K562 (cell line): ENCODE measurements around the gene GLUL. TPM values are rescaled to one million over a fixed set of nuclear protein-coding genes. Genes with fewer than 3 reads are reported as not detected.
A peak's percentile ranks its signal among the peaks of the same experiment; 100 is the strongest.

Experiments
- CBX5 ChIP-seq: IDR thresholded peaks from 2 replicates; pipeline ENCODE4 v1.6.1; 2014; ENCODE audit warnings: low read depth, borderline replicate concordance
- DEAF1 ChIP-seq: fragments of 450-650 bp; formaldehyde crosslinking; IDR thresholded peaks from 2 replicates; pipeline ENCODE4 v1.4.0; 2020; ENCODE audit warnings: mild to moderate bottlenecking, moderate library complexity
- E2F8 ChIP-seq: fragments of 450-650 bp; IDR thresholded peaks from 2 replicates; pipeline ENCODE4 v1.7.1; 2018; ENCODE audit warnings: mild to moderate bottlenecking, low read depth; ENCODE audit not compliant: partially characterized antibody
- ELF2 ChIP-seq: fragments of 250-450 bp; sonication (Bioruptor Pico); IDR thresholded peaks from 2 replicates; pipeline ENCODE4 v1.5.0; 2021; ENCODE audit warnings: mild to moderate bottlenecking
- GATAD2A ChIP-seq: fragments of 450-650 bp; IDR thresholded peaks from 2 replicates; pipeline ENCODE4 v1.6.1; 2017
- GTF2E2 ChIP-seq: fragments of 200-800 bp; sonication (Bioruptor generic); IDR thresholded peaks from 2 replicates; pipeline ENCODE4 v1.6.1; 2016; ENCODE audit warnings: missing genetic modification characterization, missing compliant biosample characterization
- LCOR ChIP-seq: sonication (generic); formaldehyde crosslinking; IDR thresholded peaks from 2 replicates; pipeline ENCODE4 v1.8.0; 2022; ENCODE audit warnings: mild to moderate bottlenecking, missing genetic modification reagents
- MXI1 ChIP-seq: IDR thresholded peaks from 2 replicates; pipeline ENCODE4 v1.6.1; 2011; ENCODE audit warnings: low read depth, mild to moderate bottlenecking, improper control_type of control experiment, low read length
- RAD21 ChIP-seq, 2 experiments: fragments of 250-450 bp in 1 of 2; fragments of 450-650 bp in 1 of 2; sonication (Bioruptor Pico) in 1 of 2; formaldehyde crosslinking in 1 of 2; IDR thresholded peaks in 1 of 2; conservative IDR thresholded peaks in 1 of 2; 2 replicates each; pipeline versions ENCODE4 v1.4.0 to v1.8.0; 2020 to 2022; ENCODE audit warnings: mild to moderate bottlenecking in 2 of 2, moderate library complexity in 1 of 2
- RREB1 ChIP-seq: fragments of 250-450 bp; sonication (Bioruptor Pico); IDR thresholded peaks from 2 replicates; pipeline ENCODE4 v1.4.0; 2020
- ZNF316 ChIP-seq: fragments of 450-650 bp; IDR thresholded peaks from 2 replicates; pipeline ENCODE4 v1.6.1; 2016
- polyA plus RNA-seq, 8 experiments: library from polyadenylated mRNA; depleted of rRNA in 4 of 8; stranded (reverse) in 5 of 8; unstranded in 3 of 8; fragments of >200 nt; fragmentation: Nextera tagmentation in 2 of 8; fragmentation: Illumina TruSeq in 1 of 8; extraction: Ambion mirVana in 2 of 8; extraction: Trizol in 1 of 8; gene quantifications; 2 replicates each; pipeline versions ENCODE4 v1.2.1 to v1.2.3, GENCODE V29; 2011 to 2014; ENCODE audit warnings: inconsistent platforms in 1 of 8, missing spikeins in 1 of 8
- total RNA-seq, 7 experiments: library from RNA; depleted of rRNA in 6 of 7; stranded (reverse); fragments of >200 nt in 6 of 7; fragmentation: Illumina TruSeq in 2 of 7; extraction: Trizol in 2 of 7; gene quantifications; 2 replicates each; pipeline versions ENCODE4 v1.2.1 to v1.2.3, GENCODE V29; 2011 to 2021; ENCODE audit warnings: low replicate concordance in 1 of 7
- TF ChIP-seq, protein P1 (sequence below): fragments of 450-650 bp; IDR thresholded peaks from 2 replicates; pipeline ENCODE4 v1.6.1; 2017; ENCODE audit warnings: antibody characterized with exemption, mild to moderate bottlenecking

The GLUL gene
- total and polyA plus RNA-seq, 9 of the 15 experiments (the other 6 are each of a cell fraction or from before 2014, with no cell fraction given): 1,088 to 4,222 (median 1,338) TPM

DNA sequence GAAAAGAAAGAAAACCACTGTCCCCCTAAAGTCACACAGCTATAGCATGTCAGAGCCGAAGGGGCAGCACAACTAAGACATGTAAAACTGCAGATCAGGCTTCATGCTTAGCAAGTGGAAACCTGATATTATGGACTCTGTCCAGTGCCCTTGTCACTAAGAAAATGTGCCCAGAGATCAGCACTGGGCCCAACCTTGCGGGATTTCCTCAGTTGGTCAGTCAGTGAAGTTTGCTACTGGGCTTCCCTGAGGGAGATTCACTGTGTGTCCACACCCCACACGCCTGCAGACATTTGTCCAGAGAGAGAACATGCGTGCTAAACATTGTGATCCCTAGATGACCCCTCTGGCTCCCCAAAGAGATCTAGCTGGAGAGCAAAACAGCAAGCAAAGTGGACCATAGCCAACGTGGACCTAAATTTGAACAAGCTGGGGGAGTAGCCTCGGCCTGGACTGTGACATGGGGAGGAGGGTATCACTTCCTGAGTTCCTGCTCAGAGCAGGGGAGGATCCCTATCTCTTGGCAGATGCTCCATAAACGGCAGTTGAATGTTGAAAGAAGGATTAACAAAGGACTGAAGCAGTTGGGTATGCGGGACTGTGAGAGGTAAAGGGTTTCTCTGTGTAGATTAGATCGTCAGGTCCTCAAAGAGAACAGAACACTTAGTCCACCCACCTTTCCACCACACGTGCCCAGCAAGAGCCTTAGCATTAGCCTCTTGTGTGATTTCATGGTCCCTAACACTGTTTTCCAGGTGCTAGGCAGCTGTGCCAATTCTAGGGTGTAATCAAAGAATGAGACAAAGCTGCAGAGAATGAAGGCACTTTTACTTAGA is 53.6 kb downstream of the GLUL start (continued):
- TF ChIP-seq DEAF1 (CRISPR knock-in tag) (0 out of 2 replicates have a peak, but pooled peaks have one; percentile 2), ELF2 (CRISPR knock-in tag) (0 out of 2 replicates have a peak, but pooled peaks have one; percentile 13), MXI1 (no peak), RREB1 (CRISPR knock-in tag) (peak; percentile 94), GATAD2A (0 out of 2 replicates have a peak, but pooled peaks have one; percentile 72), RAD21 (CRISPR knock-in tag; conservative IDR thresholded peaks at IDR 0.05 in 1 of 2, IDR thresholded peaks at IDR 0.05 in 1 of 2) (peak; percentile 15 to 48; a peak in 3 of 4 replicates), GTF2E2 (no peak), E2F8 (peak; percentile 47), CBX5 (0 out of 2 replicates have a peak, but pooled peaks have one; percentile 11), LCOR (CRISPR knock-in tag) (no peak), ZNF316 (no peak; the same call in 1 of the 2 replicates)
- TF ChIP-seq, protein P1, sequence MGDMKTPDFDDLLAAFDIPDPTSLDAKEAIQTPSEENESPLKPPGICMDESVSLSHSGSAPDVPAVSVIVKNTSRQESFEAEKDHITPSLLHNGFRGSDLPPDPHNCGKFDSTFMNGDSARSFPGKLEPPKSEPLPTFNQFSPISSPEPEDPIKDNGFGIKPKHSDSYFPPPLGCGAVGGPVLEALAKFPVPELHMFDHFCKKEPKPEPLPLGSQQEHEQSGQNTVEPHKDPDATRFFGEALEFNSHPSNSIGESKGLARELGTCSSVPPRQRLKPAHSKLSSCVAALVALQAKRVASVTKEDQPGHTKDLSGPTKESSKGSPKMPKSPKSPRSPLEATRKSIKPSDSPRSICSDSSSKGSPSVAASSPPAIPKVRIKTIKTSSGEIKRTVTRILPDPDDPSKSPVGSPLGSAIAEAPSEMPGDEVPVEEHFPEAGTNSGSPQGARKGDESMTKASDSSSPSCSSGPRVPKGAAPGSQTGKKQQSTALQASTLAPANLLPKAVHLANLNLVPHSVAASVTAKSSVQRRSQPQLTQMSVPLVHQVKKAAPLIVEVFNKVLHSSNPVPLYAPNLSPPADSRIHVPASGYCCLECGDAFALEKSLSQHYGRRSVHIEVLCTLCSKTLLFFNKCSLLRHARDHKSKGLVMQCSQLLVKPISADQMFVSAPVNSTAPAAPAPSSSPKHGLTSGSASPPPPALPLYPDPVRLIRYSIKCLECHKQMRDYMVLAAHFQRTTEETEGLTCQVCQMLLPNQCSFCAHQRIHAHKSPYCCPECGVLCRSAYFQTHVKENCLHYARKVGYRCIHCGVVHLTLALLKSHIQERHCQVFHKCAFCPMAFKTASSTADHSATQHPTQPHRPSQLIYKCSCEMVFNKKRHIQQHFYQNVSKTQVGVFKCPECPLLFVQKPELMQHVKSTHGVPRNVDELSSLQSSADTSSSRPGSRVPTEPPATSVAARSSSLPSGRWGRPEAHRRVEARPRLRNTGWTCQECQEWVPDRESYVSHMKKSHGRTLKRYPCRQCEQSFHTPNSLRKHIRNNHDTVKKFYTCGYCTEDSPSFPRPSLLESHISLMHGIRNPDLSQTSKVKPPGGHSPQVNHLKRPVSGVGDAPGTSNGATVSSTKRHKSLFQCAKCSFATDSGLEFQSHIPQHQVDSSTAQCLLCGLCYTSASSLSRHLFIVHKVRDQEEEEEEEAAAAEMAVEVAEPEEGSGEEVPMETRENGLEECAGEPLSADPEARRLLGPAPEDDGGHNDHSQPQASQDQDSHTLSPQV: peak; percentile 97
